ENCODE measurements around the gene TBATA. TPM values are rescaled to one million over a fixed set of nuclear protein-coding genes. Genes with fewer than 3 reads are reported as not detected.
A peak's percentile ranks its signal among the peaks of the same experiment; 100 is the strongest.

TBATA gene
- total RNA-seq, 4 donors from 2014 or later: not detected

DNA sequence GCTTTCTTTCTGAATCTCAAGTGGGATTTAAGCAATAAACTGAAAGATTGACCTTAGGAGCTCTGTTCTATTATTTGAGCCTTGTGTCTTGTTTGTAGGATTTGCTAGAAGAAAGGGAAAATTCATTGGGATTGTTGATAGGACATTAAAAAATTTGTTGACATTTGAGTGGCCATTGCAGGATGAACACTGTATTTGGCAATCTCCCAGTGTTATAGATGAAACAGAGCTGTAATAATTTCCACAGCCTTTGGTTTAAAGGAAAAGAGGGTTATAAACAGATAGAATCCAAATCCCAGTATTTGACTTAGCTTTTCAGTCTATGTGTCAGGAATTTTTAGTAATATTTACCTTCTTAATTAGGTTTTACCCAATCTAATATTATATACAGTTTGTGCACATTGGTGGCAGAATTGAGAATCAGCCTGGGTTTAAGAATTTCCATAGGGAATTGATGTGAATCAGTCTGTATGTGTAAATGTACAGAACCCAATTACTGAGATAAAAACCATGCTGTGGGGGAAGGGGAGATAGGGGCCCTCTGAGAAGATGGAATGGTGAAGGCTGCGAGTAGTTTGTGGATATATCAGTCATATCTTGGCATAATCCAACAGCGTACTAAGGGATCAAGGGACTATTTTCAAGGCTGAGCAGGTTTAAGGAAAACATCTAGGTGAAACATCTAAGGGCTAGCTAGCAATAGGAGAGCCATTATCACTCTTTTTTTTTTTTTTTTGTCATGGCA lies 37.1 kb upstream of the TBATA start:
- peaks cover 0 to 6% of the 10 kb centered on the region in 2 donors for H3K4me1 ChIP-seq
- no peaks in the 10 kb centered on the region for H3K27me3 ChIP-seq
- H3K27ac ChIP-seq: no peak overlapping the region
- intact Hi-C loops (cut with DNase I; ENCODE audit: low total_unique reads): no loop called here
- no peaks in the 10 kb centered on the region for H3K9me3 ChIP-seq
- no peaks in the 10 kb centered on the region for H3K36me3 ChIP-seq
- TF ChIP-seq, protein P1, sequence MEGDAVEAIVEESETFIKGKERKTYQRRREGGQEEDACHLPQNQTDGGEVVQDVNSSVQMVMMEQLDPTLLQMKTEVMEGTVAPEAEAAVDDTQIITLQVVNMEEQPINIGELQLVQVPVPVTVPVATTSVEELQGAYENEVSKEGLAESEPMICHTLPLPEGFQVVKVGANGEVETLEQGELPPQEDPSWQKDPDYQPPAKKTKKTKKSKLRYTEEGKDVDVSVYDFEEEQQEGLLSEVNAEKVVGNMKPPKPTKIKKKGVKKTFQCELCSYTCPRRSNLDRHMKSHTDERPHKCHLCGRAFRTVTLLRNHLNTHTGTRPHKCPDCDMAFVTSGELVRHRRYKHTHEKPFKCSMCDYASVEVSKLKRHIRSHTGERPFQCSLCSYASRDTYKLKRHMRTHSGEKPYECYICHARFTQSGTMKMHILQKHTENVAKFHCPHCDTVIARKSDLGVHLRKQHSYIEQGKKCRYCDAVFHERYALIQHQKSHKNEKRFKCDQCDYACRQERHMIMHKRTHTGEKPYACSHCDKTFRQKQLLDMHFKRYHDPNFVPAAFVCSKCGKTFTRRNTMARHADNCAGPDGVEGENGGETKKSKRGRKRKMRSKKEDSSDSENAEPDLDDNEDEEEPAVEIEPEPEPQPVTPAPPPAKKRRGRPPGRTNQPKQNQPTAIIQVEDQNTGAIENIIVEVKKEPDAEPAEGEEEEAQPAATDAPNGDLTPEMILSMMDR (IDR thresholded peaks at IDR 0.05): no peak
- TF ChIP-seq POLR2A (IDR thresholded peaks at IDR 0.05): no peak
- no peak overlapping the region for H3K4me3 ChIP-seq
- DNase-seq: no peak

DNA sequence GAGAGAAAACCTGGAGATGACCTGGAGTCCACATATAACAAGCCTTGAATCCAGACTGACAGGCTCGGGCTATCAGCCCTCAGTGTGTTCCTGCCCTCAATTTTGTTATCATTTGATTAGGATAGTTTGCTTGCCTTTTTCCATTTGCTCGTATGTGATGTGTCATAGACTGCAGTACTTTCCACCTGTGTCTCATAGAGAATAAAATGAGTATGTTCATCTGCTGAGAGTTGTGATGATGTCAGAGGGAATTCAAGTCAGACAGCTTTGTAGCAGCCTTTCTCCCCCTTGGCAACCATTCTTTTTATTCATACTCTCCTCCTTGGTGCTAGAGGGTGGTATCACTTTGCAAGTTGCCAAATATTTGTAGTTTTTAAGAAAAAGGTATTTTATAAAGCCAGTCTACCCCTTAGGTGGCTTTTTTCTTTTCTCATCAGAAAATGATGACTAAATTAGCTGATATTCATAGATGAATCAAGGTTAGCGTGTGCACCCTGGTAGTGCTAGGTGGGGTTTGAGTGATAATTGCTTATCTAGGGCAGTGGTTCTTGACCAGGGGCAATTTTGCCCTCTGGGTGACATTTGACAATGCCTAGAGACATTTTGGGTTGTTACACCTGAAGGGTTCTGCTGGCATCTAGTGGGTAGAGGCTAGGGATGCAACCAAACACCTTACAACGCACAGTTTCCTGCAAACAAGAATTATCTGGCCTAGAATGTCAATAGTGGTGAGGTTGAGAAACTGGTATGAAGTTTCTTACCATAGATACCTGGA lies 36.0 kb upstream of the TBATA start:
- intact Hi-C loops (cut with DNase I; ENCODE audit: low total_unique reads): no loop called here
- Histone ChIP-seq H3K9me3 (no peaks in the 10 kb centered on the region), H3K4me1 (peaks cover 0 to 6% of the 10 kb centered on the region in 2 donors), H3K27me3 (no peaks in the 10 kb centered on the region), H3K27ac (no peak overlapping the region), H3K4me3 (no peak overlapping the region), H3K36me3 (no peaks in the 10 kb centered on the region)
- no peak for DNase-seq
- TF ChIP-seq POLR2A (IDR thresholded peaks at IDR 0.05): no peak
- TF ChIP-seq, protein P1 (IDR thresholded peaks at IDR 0.05): no peak

DNA sequence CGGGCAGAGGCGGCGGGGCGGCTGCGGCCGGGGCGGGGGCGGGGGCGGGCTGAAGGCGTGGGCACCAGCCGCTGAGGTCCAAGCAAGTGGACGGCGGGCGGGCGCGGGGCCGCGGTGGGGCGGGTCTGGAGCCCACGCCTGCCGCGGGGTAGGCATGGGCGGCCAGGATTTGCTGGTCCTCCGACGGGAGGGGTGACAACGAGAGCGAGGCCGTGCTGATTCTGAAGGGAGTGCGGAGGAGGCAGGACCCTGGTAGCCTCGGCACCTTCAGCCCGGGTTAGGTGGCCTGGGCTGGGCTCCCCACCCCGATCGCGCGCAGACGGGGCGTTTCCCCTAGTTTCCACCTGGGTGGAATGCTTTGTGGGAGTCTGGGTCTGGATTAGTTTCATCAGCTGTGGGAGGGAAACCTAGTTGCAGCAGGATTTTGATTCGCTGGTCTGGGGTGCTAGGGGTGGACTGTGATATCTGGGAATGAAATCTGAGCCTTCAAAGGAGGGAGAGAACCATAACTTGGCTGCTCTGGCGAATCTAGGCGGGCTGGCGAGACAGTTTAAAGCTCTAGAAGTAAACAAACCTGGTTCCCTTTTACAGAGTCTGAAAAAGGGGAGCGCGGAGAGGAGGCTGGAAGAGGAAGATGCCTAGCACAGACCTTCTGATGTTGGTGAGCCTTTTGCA lies 31.2 kb upstream of the TBATA start:
- TF ChIP-seq POLR2A (IDR thresholded peaks at IDR 0.05): peak; percentile 28 to 54
- TF ChIP-seq, protein P1 (IDR thresholded peaks at IDR 0.05): no peak
- Histone ChIP-seq H3K27me3 (no peaks in the 10 kb centered on the region), H3K36me3 (no peaks in the 10 kb centered on the region), H3K27ac (peak overlapping the region; percentile 90 to 97), H3K4me3 (peak overlapping the region; percentile 56 to 87), H3K4me1 (peaks cover 0 to 6% of the 10 kb centered on the region in 2 donors), H3K9me3 (no peaks in the 10 kb centered on the region)
- DNase-seq: peak; percentile 61 to 75
- intact Hi-C loops (cut with DNase I; ENCODE audit: low total_unique reads): loop anchor here (5.0 kb wide), 1 partner anchor 66 kb away; no protein-coding TSS in a partner anchor

DNA sequence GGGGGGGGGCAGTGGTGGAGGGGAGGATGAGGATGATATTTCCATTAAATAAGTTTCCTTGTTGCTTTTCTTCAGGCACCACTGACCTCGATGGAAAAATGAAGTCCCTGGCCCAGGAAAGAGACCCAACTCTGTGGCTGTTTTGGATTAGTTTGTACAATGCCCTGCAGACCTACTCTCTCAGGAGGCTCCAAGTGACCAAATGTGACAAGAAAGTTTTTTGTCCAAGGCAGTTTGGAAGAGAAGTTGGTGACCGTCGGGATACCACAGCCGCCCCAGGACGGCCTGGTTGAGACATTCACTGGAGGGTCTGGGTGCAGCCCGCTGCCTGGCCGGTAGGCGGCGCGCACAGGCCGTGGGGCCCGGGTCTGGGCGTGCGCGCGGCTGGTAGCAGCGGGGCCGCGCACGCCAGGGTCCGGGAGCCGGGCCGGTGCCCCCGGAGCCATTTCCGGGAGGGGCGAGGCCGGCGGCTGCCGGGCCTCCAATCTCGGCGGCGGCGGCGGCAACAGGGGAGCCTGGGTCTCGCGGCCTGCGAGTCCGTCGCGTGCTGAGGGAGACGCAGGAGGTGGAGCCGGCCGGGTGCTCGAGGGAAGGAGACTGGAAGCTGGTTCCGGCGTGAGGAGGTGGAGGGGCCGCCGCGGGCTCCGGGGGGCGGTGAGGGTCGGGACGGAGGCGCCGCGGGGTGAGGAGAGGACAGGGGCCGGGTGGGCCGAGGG lies 30.5 kb upstream of the TBATA start, which contains the start of gene SGPL1:
Gene SGPL1 (plus strand): TSS at position 445 of the 716 bp plus-strand sequence. CDS start 906 bp downstream, outside the sequence.
- intact Hi-C loops (cut with DNase I; ENCODE audit: low total_unique reads): loop anchor here (5.0 kb wide), 1 partner anchor 67 kb away; no protein-coding TSS in a partner anchor
- peak; percentile 80 to 87 for DNase-seq
- peak; percentile 44 to 77 for TF ChIP-seq POLR2A (IDR thresholded peaks at IDR 0.05)
- TF ChIP-seq, protein P1 (IDR thresholded peaks at IDR 0.05): peak; percentile 90 to 100 (median 100)
- H3K4me3 ChIP-seq: peak within 1 kb of the TSS; percentile 56 to 87
- H3K27me3 ChIP-seq: no peaks in the 10 kb centered on the region
- no peaks in the 10 kb centered on the region for H3K9me3 ChIP-seq
- H3K27ac ChIP-seq: peak within 1 kb of the TSS; percentile 90 to 97
- no peaks in the 10 kb centered on the region for H3K36me3 ChIP-seq
- H3K4me1 ChIP-seq: peaks cover 0 to 6% of the 10 kb centered on the region in 2 donors

Data from uterus (tissue), 4 donors.